Measurements from ENCODE around the gene TAMM41. TPM values are rescaled to one million over a fixed set of nuclear protein-coding genes. Genes with fewer than 3 reads are reported as not detected.

Gene TAMM41
- total RNA-seq, 1 experiment from 2014 or later = 11.7 TPM

GRCh38 chr3:11815111-11815510 lies 31.6 kb downstream of the TAMM41 start:
- no peak for DNase-seq (ENCODE audit: low read depth)

- no peak for DNase-seq (ENCODE audit: low read depth)
Observed at GRCh38 chr3:11814663-11815062, 32.0 kb downstream of the TAMM41 start.

- DNase-seq (ENCODE audit: low read depth) = no peak
Observed at GRCh38 chr3:11810276-11810675, 36.4 kb downstream of the TAMM41 start.

- no peak for DNase-seq (ENCODE audit: low read depth)
Observed at GRCh38 chr3:11808231-11808630, 38.5 kb downstream of the TAMM41 start.

- no peak for DNase-seq (ENCODE audit: low read depth)
Observed at GRCh38 chr3:11807686-11808085, 39.0 kb downstream of the TAMM41 start.

GRCh38 chr3:11805716-11806115 lies 41.0 kb downstream of the TAMM41 start:
- no peak for DNase-seq (ENCODE audit: low read depth)

GRCh38 chr3:11803977-11804892 lies 42.5 kb downstream of the TAMM41 start:
- peak; percentile 52 for DNase-seq (ENCODE audit: low read depth)

GRCh38 chr3:11799791-11800190 lies 46.9 kb downstream of the TAMM41 start:
- DNase-seq (ENCODE audit: low read depth) = no peak

- DNase-seq (ENCODE audit: low read depth) = no peak
Observed at GRCh38 chr3:11794927-11795326, 51.8 kb downstream of the TAMM41 start.

- no peak for DNase-seq (ENCODE audit: low read depth)
Observed at GRCh38 chr3:11791339-11792200, 55.1 kb downstream of the TAMM41 start.

- no peak for DNase-seq (ENCODE audit: low read depth)
Observed at GRCh38 chr3:11789412-11789811, 57.3 kb downstream of the TAMM41 start.

GRCh38 chr3:11784971-11785377 lies 61.7 kb downstream of the TAMM41 start:
- DNase-seq (ENCODE audit: low read depth) = no peak

- no peak for DNase-seq (ENCODE audit: low read depth)
Observed at GRCh38 chr3:11780341-11780740, 66.3 kb downstream of the TAMM41 start.

- no peak for DNase-seq (ENCODE audit: low read depth)
Observed at GRCh38 chr3:11779626-11780025, 67.1 kb downstream of the TAMM41 start.

GRCh38 chr3:11778248-11778647 lies 68.4 kb downstream of the TAMM41 start:
- no peak for DNase-seq (ENCODE audit: low read depth)

GRCh38 chr3:11776346-11776745 lies 70.3 kb downstream of the TAMM41 start:
- DNase-seq (ENCODE audit: low read depth) = no peak

- DNase-seq (ENCODE audit: low read depth) = no peak
Observed at GRCh38 chr3:11775493-11775892, 71.2 kb downstream of the TAMM41 start.

GRCh38 chr3:11774296-11774877 lies 72.3 kb downstream of the TAMM41 start:
- DNase-seq (ENCODE audit: low read depth) = peak; percentile 41

- DNase-seq (ENCODE audit: low read depth) = peak; percentile 35
Observed at GRCh38 chr3:11771931-11772330, 74.8 kb downstream of the TAMM41 start.

- DNase-seq (ENCODE audit: low read depth) = peak; percentile 65
Observed at GRCh38 chr3:11770477-11771391, 76.0 kb downstream of the TAMM41 start.

Data from HT1080 (cell line).